Colonic mucosa (tissue), 4 donors: ENCODE results near the gene MEI1. TPM values are rescaled to one million over a fixed set of nuclear protein-coding genes. Genes with fewer than 3 reads are reported as not detected.

Experiments
- DNase-seq: peaks from one replicate; pipeline ENCODE4 v3.0.0-alpha.2; 2020
- H3K27ac ChIP-seq: fragments of 200-600 bp; one replicate; pipeline ENCODE4 v1.8.0; 2021
- H3K27me3 ChIP-seq: fragments of 200-600 bp; one replicate; pipeline ENCODE4 v1.8.0; 2021
- H3K36me3 ChIP-seq: fragments of 200-600 bp; one replicate; pipeline ENCODE4 v1.8.0; 2021
- H3K4me1 ChIP-seq: fragments of 200-600 bp; one replicate; pipeline ENCODE4 v1.8.0; 2021; ENCODE audit warnings: mild to moderate bottlenecking
- H3K4me3 ChIP-seq: fragments of 200-600 bp; one replicate; pipeline ENCODE4 v1.8.0; 2021
- H3K9ac ChIP-seq, 2 donors: one replicate each; pipeline ENCODE4 v1.7.0; 2013; ENCODE audit warnings: control low read depth in 2 of 2, low read depth in 2 of 2, low read length in 2 of 2
- H3K9me3 ChIP-seq: fragments of 200-600 bp; one replicate; pipeline ENCODE4 v1.8.0; 2021
- intact Hi-C: fragments of 100-400 bp; cut with DNase I; formaldehyde crosslinking; loops from one replicate; pipeline ENCODE4 v1.14.1; 2022
- total RNA-seq, 2 donors: library from RNA; stranded (reverse); fragmentation: NEBNext Ultra II Directional in 1 of 2; extraction: Animal tissue kit (Norgen Biotek cat#: 25700) in 1 of 2; gene quantifications; one replicate each; pipeline ENCODE4 v1.2.1, GENCODE V29; 2021
- TF ChIP-seq, protein P1 (sequence below): fragments of 200-600 bp; IDR thresholded peaks from one replicate; pipeline ENCODE4 v1.8.0; 2022; ENCODE audit warnings: antibody characterized with exemption, mild to moderate bottlenecking
- donor health status: healthy.
- donor health status: DM: no; HTN: no; CAD: no.
- donor health status: DM: no; HTN: no; CAD: no.

MEI1 gene
- total RNA-seq, 2 donors from 2014 or later: 1.8 to 1.9 TPM

DNA sequence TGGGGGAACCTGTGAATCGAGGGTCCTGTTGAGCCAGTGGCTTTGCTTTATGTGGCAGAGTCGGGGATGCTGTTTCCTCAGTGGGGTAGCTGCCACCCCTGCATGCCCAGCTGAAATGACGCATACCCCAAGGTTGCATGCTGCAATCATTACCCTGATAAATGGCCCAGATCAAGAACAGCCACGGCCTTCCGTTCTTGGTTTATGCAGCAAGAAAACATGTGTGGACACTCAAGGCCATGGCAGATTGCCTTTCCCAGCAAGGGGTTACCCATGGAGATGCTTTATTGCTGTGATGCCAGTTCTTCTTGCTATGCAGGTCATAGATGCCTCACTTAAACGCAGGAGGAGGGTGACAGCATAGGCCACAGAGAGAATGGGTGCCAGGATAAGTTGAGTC, 119.3 kb downstream of the MEI1 start:
- no peak overlapping the region for H3K27ac ChIP-seq
- intact Hi-C loops: no loop called here
- H3K9ac ChIP-seq: no peak overlapping the region
- H3K4me3 ChIP-seq: no peak overlapping the region
- TF ChIP-seq, protein P1, sequence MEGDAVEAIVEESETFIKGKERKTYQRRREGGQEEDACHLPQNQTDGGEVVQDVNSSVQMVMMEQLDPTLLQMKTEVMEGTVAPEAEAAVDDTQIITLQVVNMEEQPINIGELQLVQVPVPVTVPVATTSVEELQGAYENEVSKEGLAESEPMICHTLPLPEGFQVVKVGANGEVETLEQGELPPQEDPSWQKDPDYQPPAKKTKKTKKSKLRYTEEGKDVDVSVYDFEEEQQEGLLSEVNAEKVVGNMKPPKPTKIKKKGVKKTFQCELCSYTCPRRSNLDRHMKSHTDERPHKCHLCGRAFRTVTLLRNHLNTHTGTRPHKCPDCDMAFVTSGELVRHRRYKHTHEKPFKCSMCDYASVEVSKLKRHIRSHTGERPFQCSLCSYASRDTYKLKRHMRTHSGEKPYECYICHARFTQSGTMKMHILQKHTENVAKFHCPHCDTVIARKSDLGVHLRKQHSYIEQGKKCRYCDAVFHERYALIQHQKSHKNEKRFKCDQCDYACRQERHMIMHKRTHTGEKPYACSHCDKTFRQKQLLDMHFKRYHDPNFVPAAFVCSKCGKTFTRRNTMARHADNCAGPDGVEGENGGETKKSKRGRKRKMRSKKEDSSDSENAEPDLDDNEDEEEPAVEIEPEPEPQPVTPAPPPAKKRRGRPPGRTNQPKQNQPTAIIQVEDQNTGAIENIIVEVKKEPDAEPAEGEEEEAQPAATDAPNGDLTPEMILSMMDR: no peak
- H3K4me1 ChIP-seq: no peaks in the 10 kb centered on the region
- no peaks in the 10 kb centered on the region for H3K36me3 ChIP-seq
- no peak for DNase-seq
- H3K27me3 ChIP-seq: no peaks in the 10 kb centered on the region
- no peaks in the 10 kb centered on the region for H3K9me3 ChIP-seq

DNA sequence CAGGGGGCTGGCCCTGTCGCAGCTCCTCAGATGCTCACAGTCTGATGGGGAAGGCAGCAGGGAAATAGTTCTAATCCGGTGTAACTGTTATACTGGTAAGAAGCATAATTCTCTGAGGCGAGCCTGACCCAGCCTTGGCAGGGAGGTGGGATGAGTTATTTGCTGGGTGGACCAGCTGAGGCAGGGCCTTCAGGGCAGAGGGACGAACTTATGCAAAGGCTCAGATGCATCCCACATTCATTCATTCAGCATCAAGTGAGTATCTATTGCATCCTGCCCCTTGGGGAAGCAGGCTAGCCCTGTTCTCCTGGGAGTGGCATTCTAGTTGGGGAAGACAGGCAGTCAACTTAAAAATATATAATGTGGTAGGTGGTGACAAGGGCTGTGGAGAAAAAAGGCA, 120.0 kb downstream of the MEI1 start:
- Histone ChIP-seq H3K4me1 (no peaks in the 10 kb centered on the region), H3K9ac (no peak overlapping the region), H3K9me3 (no peaks in the 10 kb centered on the region), H3K36me3 (no peaks in the 10 kb centered on the region), H3K27ac (no peak overlapping the region), H3K27me3 (no peaks in the 10 kb centered on the region), H3K4me3 (no peak overlapping the region)
- intact Hi-C loops: no loop called here
- DNase-seq: no peak
- TF ChIP-seq, protein P1: no peak

DNA sequence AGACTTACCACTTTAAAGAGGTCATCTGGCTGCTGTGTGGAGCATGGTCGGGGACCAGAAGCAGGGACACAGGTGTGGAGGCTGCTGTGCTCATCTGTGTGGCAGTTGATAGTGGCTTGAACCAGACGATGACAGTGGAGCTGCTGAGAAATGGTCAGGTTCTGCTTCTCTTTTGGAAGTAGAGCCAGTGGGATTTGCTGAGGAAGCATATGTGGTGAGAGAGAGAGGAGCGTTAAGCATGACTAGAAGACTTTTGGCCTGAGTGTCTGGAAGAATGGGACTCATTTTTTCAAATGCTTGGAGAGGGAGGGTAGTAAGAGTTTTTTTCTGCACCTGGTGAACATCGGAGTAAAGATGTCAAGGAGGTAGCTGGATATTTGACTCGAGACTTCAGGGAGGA, 121.1 kb downstream of the MEI1 start:
- H3K9me3 ChIP-seq: no peaks in the 10 kb centered on the region
- no peaks in the 10 kb centered on the region for H3K4me1 ChIP-seq
- no peaks in the 10 kb centered on the region for H3K36me3 ChIP-seq
- TF ChIP-seq, protein P1: no peak
- H3K27me3 ChIP-seq: no peaks in the 10 kb centered on the region
- intact Hi-C loops: no loop called here
- no peak overlapping the region for H3K9ac ChIP-seq
- DNase-seq: no peak
- no peak overlapping the region for H3K27ac ChIP-seq
- H3K4me3 ChIP-seq: no peak overlapping the region

DNA sequence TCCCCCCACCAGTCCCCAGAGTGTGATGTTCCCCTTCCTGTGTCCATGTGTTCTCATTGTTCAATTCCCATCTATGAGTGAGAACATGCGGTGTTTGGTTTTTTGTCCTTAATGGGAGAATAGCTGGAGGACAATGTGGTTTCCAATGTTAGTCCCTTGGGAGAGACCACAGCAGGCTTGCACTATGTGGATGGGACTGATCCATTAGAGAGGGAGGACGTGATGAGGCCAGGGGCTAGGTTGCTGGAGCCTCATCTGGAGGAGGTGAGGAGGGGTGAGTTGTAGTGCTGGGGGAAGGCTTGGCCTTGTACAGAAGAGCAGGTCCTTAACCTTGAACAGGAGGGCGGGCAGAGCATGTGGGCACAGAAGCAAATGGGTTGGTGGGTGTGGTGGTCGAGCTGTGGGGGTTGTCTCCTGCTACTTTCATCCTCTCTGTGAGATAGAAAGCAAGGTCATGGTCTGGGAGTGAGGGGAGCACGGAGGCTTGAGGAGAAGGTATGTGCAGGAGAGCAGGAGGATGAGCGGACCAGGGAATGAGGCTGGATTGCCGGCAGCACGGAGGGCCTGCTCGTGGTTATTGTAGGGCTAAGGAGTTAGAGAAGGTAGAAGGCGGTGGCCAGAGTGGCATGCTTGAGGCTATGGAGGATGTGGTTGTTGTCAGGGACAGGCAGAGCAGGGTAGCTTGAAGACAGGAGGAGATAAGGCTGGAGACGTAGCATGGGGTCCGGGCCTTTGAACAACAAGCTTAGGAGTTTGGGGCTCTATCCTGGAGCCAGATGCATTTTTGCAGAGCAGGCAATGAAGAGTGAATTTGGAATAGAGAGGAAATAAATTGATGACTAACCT, 122.4 kb downstream of the MEI1 start:
- Histone ChIP-seq H3K4me1 (peaks cover 3% of the 10 kb centered on the region), H3K4me3 (no peak overlapping the region), H3K27ac (no peak overlapping the region), H3K9ac (no peak overlapping the region), H3K36me3 (no peaks in the 10 kb centered on the region), H3K9me3 (no peaks in the 10 kb centered on the region), H3K27me3 (no peaks in the 10 kb centered on the region)
- DNase-seq: no peak
- TF ChIP-seq, protein P1: no peak
- intact Hi-C loops: loop anchor here (2.0 kb wide), 1 partner anchor 119 kb away; no protein-coding TSS in a partner anchor

DNA sequence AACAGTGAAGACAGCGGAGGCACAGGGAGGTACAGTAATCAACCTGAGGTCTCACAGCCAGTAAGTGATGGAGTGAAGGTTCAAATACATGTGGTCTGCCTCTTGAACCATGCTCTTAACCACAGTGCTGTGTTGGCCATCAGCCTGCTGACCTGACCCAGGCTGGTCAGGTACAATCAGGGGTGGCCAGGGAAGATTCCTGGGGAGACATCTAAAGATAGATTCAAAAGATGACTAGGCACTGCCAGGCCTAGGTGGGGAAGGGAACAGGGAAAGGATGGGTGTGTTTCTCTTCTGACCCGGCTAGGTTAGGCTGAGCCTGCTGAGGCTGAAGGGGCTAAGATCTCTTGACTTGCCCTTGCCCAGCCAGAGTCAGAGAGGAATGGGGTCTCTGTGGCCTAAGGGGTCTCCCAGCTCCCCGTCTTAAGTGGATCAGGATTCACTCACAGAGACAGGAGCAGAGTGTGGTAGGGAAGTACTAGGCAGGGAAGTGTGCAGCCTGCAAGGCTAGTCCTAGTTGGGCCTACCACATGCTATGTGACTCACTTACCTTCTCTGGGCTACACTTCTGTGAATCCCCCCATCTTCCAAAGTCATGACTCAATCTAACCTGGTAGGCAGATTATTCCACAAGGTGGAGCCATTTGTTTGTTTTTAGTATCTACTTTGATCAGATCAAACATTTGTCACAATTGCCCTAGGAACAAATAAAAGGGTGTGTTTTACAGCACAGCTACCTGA, 123.2 kb downstream of the MEI1 start:
- Histone ChIP-seq H3K4me1 (peaks cover 7% of the 10 kb centered on the region), H3K4me3 (no peak overlapping the region), H3K36me3 (no peaks in the 10 kb centered on the region), H3K27ac (no peak overlapping the region), H3K27me3 (no peaks in the 10 kb centered on the region), H3K9ac (no peak overlapping the region), H3K9me3 (no peaks in the 10 kb centered on the region)
- TF ChIP-seq, protein P1: peak; percentile 67
- DNase-seq: no peak
- intact Hi-C loops: loop anchor here (2.0 kb wide), 1 partner anchor 118 kb away; no protein-coding TSS in a partner anchor
